HepG2 (cell line): ENCODE measurements around the gene LCAT. TPM values are rescaled to one million over a fixed set of nuclear protein-coding genes. Genes with fewer than 3 reads are reported as not detected.
A peak's percentile ranks its signal among the peaks of the same experiment; 100 is the strongest.

ENCODE experiments used
- ARID4A ChIP-seq: sonication (generic); formaldehyde crosslinking; IDR thresholded peaks from 2 replicates; pipeline ENCODE4 v1.5.0; 2020; ENCODE audit warnings: mild to moderate bottlenecking, missing genetic modification reagents, borderline replicate concordance
- CBX1 ChIP-seq: IDR thresholded peaks from one replicate; pipeline ENCODE4 v1.6.1; 2016; ENCODE audit warnings: antibody characterized with exemption, low read depth
- CEBPG ChIP-seq: IDR thresholded peaks from 2 replicates; pipeline ENCODE4 v1.6.1; 2016
- ELF4 ChIP-seq: sonication (generic); formaldehyde crosslinking; IDR thresholded peaks from 2 replicates; pipeline ENCODE4 v1.5.0; 2020; ENCODE audit warnings: missing genetic modification reagents, mild to moderate bottlenecking, moderate library complexity, borderline replicate concordance
- ETV6 ChIP-seq: sonication (generic); formaldehyde crosslinking; conservative IDR thresholded peaks from 2 replicates; pipeline ENCODE4 v1.4.0; 2020; ENCODE audit warnings: missing genetic modification reagents
- KDM6A ChIP-seq: IDR thresholded peaks from 2 replicates; pipeline ENCODE4 v1.6.1; 2016; ENCODE audit warnings: low read depth
- NAIF1 ChIP-seq: sonication (generic); formaldehyde crosslinking; IDR thresholded peaks from 2 replicates; pipeline ENCODE4 v1.5.0; 2020; ENCODE audit warnings: mild to moderate bottlenecking, missing genetic modification reagents, borderline replicate concordance
- NFATC3 ChIP-seq: sonication (generic); formaldehyde crosslinking; IDR thresholded peaks from 2 replicates; pipeline ENCODE4 v1.5.1; 2020; ENCODE audit warnings: mild to moderate bottlenecking, missing genetic modification reagents
- PBX2 ChIP-seq: IDR thresholded peaks from 2 replicates; pipeline ENCODE4 v1.6.1; 2016; ENCODE audit warnings: control low read depth
- PHF20 ChIP-seq: sonication (generic); formaldehyde crosslinking; IDR thresholded peaks from 2 replicates; pipeline ENCODE4 v1.5.0; 2020; ENCODE audit warnings: mild to moderate bottlenecking, missing genetic modification reagents
- POLR2AphosphoS2 ChIP-seq: IDR thresholded peaks from 2 replicates; pipeline ENCODE4 v1.6.1; 2011; ENCODE audit warnings: low read depth, low read length, improper control_type of control experiment
- RARG ChIP-seq: sonication (generic); formaldehyde crosslinking; IDR thresholded peaks from 2 replicates; pipeline ENCODE4 v1.4.0; 2020; ENCODE audit warnings: low read depth, mild to moderate bottlenecking, missing genetic modification reagents
- TAF15 ChIP-seq: fragments of 200-400 bp; formaldehyde crosslinking; IDR thresholded peaks from one replicate; pipeline ENCODE4 v1.6.1; 2018; ENCODE audit warnings: mild to moderate bottlenecking, low read depth, low read length; ENCODE audit not compliant: poor library complexity, severe bottlenecking
- ZBTB4 ChIP-seq: sonication (generic); formaldehyde crosslinking; IDR thresholded peaks from 2 replicates; pipeline ENCODE4 v1.4.0; 2020; ENCODE audit warnings: missing genetic modification reagents, mild to moderate bottlenecking, borderline replicate concordance
- ZFAT ChIP-seq: sonication (generic); formaldehyde crosslinking; conservative IDR thresholded peaks from 2 replicates; pipeline ENCODE4 v1.8.1; 2023; ENCODE audit warnings: missing genetic modification reagents, inconsistent platforms
- ZMAT3 ChIP-seq: sonication (generic); formaldehyde crosslinking; conservative IDR thresholded peaks from 2 replicates; pipeline ENCODE4 v1.7.0; 2021; ENCODE audit warnings: missing genetic modification reagents
- ZNF235 ChIP-seq: sonication (generic); formaldehyde crosslinking; IDR thresholded peaks from 2 replicates; pipeline ENCODE4 v1.8.1; 2023; ENCODE audit warnings: mild to moderate bottlenecking, missing genetic modification reagents, borderline replicate concordance
- ZNF557 ChIP-seq: sonication (generic); formaldehyde crosslinking; IDR thresholded peaks from 2 replicates; pipeline ENCODE4 v1.4.0; 2020; ENCODE audit warnings: missing genetic modification reagents
- ZNF607 ChIP-seq: sonication (generic); formaldehyde crosslinking; IDR thresholded peaks from 2 replicates; pipeline ENCODE4 v1.5.1; 2020; ENCODE audit warnings: missing genetic modification reagents, mild to moderate bottlenecking, borderline replicate concordance
- ZNF775 ChIP-seq: sonication (generic); formaldehyde crosslinking; IDR thresholded peaks from 2 replicates; pipeline ENCODE4 v1.4.0; 2020; ENCODE audit warnings: missing genetic modification reagents, mild to moderate bottlenecking, moderate library complexity, borderline replicate concordance
- polyA plus RNA-seq, 8 experiments: library from polyadenylated mRNA; depleted of rRNA in 3 of 8; stranded (reverse) in 7 of 8; unstranded in 1 of 8; fragments of >200 nt; fragmentation: Illumina TruSeq in 4 of 8; extraction: Trizol in 4 of 8; gene quantifications; 2 replicates each; pipeline versions ENCODE4 v1.2.1 to v1.2.3, GENCODE V29; 2011 to 2016; ENCODE audit warnings: low read depth in 4 of 8, missing spikeins in 1 of 8, mixed read lengths in 1 of 8; ENCODE audit not compliant: insufficient read depth in 1 of 8
- total RNA-seq, 5 experiments: library from RNA; depleted of rRNA; stranded (reverse); fragments of >200 nt; fragmentation: Illumina TruSeq; extraction: Trizol; gene quantifications; 2 replicates each; pipeline ENCODE4 v1.2.3, GENCODE V29; 2016; ENCODE audit warnings: low read depth in 1 of 5

LCAT gene
- total and polyA plus RNA-seq, 2 of the 13 experiments (the other 11 are each of a cell fraction or from before 2014, with no cell fraction given) = 36.1 to 38.9 TPM

DNA sequence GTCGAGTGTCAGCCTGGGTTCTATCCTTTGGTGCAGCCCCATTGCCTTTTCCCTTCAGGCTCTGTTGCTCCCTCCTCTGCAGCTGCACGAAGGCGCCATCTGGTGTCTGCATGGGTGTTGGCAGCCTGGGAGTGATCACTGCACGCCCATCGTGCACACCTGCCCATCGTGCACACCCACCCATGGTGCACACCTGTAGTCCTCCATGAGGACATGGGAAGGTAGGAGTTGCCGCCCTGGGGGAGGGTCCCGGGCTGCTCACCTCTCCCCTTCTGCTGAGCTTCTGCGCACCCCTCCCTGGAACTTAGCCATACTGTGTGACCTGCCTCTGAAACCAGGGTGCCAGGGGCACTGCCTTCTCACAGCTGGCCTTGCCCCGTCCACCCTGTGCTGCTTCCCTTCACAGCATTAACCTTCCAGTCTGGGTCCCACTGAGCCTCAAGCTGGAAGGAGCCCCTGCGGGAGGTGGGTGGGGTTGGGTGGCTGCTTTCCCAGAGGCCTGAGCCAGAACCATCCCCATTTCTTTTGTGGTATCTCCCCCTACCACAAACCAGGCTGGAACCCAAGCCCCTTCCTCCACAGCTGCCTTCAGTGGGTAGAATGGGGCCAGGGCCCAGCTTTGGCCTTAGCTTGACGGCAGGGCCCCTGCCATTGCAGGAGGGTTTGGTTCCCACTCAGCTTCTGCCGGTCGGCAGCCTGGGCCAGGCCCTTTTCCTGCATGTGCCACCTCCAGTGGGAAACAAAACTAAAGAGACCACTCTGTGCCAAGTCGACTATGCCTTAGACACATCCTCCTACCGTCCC, 15.2 kb downstream of the LCAT start (continued):
- TF ChIP-seq POLR2AphosphoS2 (no peak), CBX1 (no peak), ZNF235 (CRISPR knock-in tag) (no peak), TAF15 (no peak), ZNF557 (no peak), PHF20 (CRISPR knock-in tag) (no peak), ZNF775 (no peak), RARG (CRISPR knock-in tag) (no peak), KDM6A (CRISPR knock-in tag) (no peak), ETV6 (CRISPR knock-in tag) (no peak), ZMAT3 (no peak), CEBPG (CRISPR knock-in tag) (no peak), NFATC3 (no peak), PBX2 (no peak), NAIF1 (CRISPR knock-in tag) (no peak), ZFAT (CRISPR knock-in tag) (no peak), ARID4A (CRISPR knock-in tag) (peak; percentile 30; the same call in 1 of the 2 replicates), ZNF607 (no peak), ELF4 (CRISPR knock-in tag) (no peak), ZBTB4 (no peak)
